ENCODE measurements around the gene PLSCR3.

PLSCR3 gene

GRCh38 chr17:7346761-7347614 is 47.3 kb downstream of the PLSCR3 start:
- Histone ChIP-seq H3F3A (ENCODE audit: insufficient read depth, low read length) (peaks cover 5% of the 10 kb centered on the region; the same call in 1 of the 2 replicates), H3K4me1 (ENCODE audit: insufficient read depth, low read length, severe bottlenecking) (peaks cover 24% of the 10 kb centered on the region), H3K4me2 (ENCODE audit: low read length) (no peak overlapping the region), H3K79me2 (ENCODE audit: insufficient read depth, low read length) (no peaks in the 10 kb centered on the region), H3K9me2 (ENCODE audit: low read depth, low read length) (no peaks in the 10 kb centered on the region), H3K27me3 (ENCODE audit: insufficient read depth, low read length) (no peaks in the 10 kb centered on the region), H3K4me3 (ENCODE audit: low read depth, low read length, poor library complexity, severe bottlenecking) (no peak overlapping the region), H3K27ac (ENCODE audit: low read depth, low read length, poor library complexity, severe bottlenecking) (no peak overlapping the region), H3K9ac (ENCODE audit: low read length) (no peak overlapping the region), H3K36me3 (ENCODE audit: insufficient read depth, low read length) (peaks cover 30% of the 10 kb centered on the region; the same call in 1 of the 2 replicates), H4K20me1 (ENCODE audit: insufficient read depth, low read length) (no peaks in the 10 kb centered on the region), H2AFZ (ENCODE audit: low read length) (no peak overlapping the region), H3K9me3 (ENCODE audit: low read length) (no peaks in the 10 kb centered on the region)
- no peak for TF ChIP-seq CTCF (IDR thresholded peaks at IDR 0.05; ENCODE audit: low read length)
- no peak for TF ChIP-seq EZH2 (IDR thresholded peaks at IDR 0.05; ENCODE audit: borderline replicate concordance, low read length)

- Histone ChIP-seq H3K9me3 (ENCODE audit: low read length) (no peaks in the 10 kb centered on the region), H2AFZ (ENCODE audit: low read length) (no peak overlapping the region), H4K20me1 (ENCODE audit: insufficient read depth, low read length) (no peaks in the 10 kb centered on the region), H3K27ac (ENCODE audit: low read depth, low read length, poor library complexity, severe bottlenecking) (no peak overlapping the region), H3K4me1 (ENCODE audit: insufficient read depth, low read length, severe bottlenecking) (no peaks in the 10 kb centered on the region), H3K36me3 (ENCODE audit: insufficient read depth, low read length) (peaks cover 37% of the 10 kb centered on the region), H3K9me2 (ENCODE audit: low read depth, low read length) (no peaks in the 10 kb centered on the region), H3K79me2 (ENCODE audit: insufficient read depth, low read length) (no peaks in the 10 kb centered on the region), H3K9ac (ENCODE audit: low read length) (no peak overlapping the region), H3F3A (ENCODE audit: insufficient read depth, low read length) (no peaks in the 10 kb centered on the region), H3K4me2 (ENCODE audit: low read length) (no peak overlapping the region), H3K4me3 (ENCODE audit: low read depth, low read length, poor library complexity, severe bottlenecking) (no peak overlapping the region), H3K27me3 (ENCODE audit: insufficient read depth, low read length) (no peaks in the 10 kb centered on the region)
- no peak for TF ChIP-seq EZH2 (IDR thresholded peaks at IDR 0.05; ENCODE audit: borderline replicate concordance, low read length)
- no peak for TF ChIP-seq CTCF (IDR thresholded peaks at IDR 0.05; ENCODE audit: low read length)
These were observed 51.1 kb downstream of the PLSCR3 start for GRCh38 chr17:7343250-7343649.

DNA sequence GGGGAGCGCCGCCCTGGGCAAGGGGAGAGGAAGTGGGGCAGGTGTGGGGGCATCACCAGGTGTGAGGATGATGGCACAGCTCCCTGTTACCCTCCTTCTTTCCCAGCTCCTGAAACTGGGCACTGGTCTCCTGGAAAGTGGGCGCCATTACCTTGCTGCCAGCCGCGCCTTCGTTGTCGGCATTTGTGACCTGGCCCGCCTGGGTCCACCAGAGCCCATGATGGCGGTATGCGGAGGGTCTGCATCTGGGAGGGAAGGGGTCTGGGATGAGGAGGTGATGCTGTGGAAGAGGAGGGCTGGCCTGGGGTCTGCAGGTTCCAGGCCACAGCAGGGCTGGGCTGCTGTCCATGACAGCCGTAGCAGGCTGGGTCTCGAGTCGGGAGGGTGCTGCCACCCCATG is 52.5 kb downstream of the PLSCR3 start:
- no peak for TF ChIP-seq CTCF (IDR thresholded peaks at IDR 0.05; ENCODE audit: low read length)
- TF ChIP-seq EZH2 (IDR thresholded peaks at IDR 0.05; ENCODE audit: borderline replicate concordance, low read length), result no peak
- Histone ChIP-seq H3K9me2 (ENCODE audit: low read depth, low read length) (no peaks in the 10 kb centered on the region), H3K9me3 (ENCODE audit: low read length) (no peaks in the 10 kb centered on the region), H3K27ac (ENCODE audit: low read depth, low read length, poor library complexity, severe bottlenecking) (no peak overlapping the region), H3K4me3 (ENCODE audit: low read depth, low read length, poor library complexity, severe bottlenecking) (no peak overlapping the region), H3F3A (ENCODE audit: insufficient read depth, low read length) (no peaks in the 10 kb centered on the region), H3K9ac (ENCODE audit: low read length) (no peak overlapping the region), H3K36me3 (ENCODE audit: insufficient read depth, low read length) (peaks cover 28% of the 10 kb centered on the region), H3K27me3 (ENCODE audit: insufficient read depth, low read length) (no peaks in the 10 kb centered on the region), H2AFZ (ENCODE audit: low read length) (no peak overlapping the region), H3K79me2 (ENCODE audit: insufficient read depth, low read length) (no peaks in the 10 kb centered on the region), H4K20me1 (ENCODE audit: insufficient read depth, low read length) (no peaks in the 10 kb centered on the region), H3K4me1 (ENCODE audit: insufficient read depth, low read length, severe bottlenecking) (peaks cover 11% of the 10 kb centered on the region), H3K4me2 (ENCODE audit: low read length) (no peak overlapping the region)

Data from OCI-LY1 (cell line).